K562 (cell line): ENCODE measurements around the gene NKAPL. TPM values are rescaled to one million over a fixed set of nuclear protein-coding genes. Genes with fewer than 3 reads are reported as not detected.
A peak's percentile ranks its signal among the peaks of the same experiment; 100 is the strongest.

ENCODE experiments used
- SIN3B ChIP-seq: fragments of 450-650 bp; IDR thresholded peaks from 2 replicates; pipeline ENCODE4 v1.6.1; 2017; ENCODE audit warnings: low read depth, mild to moderate bottlenecking, moderate library complexity
- polyA plus RNA-seq, 8 experiments: library from polyadenylated mRNA; depleted of rRNA in 4 of 8; stranded (reverse) in 5 of 8; unstranded in 3 of 8; fragments of >200 nt; fragmentation: Nextera tagmentation in 2 of 8; fragmentation: Illumina TruSeq in 1 of 8; extraction: Ambion mirVana in 2 of 8; extraction: Trizol in 1 of 8; gene quantifications; 2 replicates each; pipeline versions ENCODE4 v1.2.1 to v1.2.3, GENCODE V29; 2011 to 2014; ENCODE audit warnings: inconsistent platforms in 1 of 8, missing spikeins in 1 of 8
- total RNA-seq, 7 experiments: library from RNA; depleted of rRNA in 6 of 7; stranded (reverse); fragments of >200 nt in 6 of 7; fragmentation: Illumina TruSeq in 2 of 7; extraction: Trizol in 2 of 7; gene quantifications; 2 replicates each; pipeline versions ENCODE4 v1.2.1 to v1.2.3, GENCODE V29; 2011 to 2021; ENCODE audit warnings: low replicate concordance in 1 of 7
- TF ChIP-seq, protein P1 (sequence below): sonication (generic); formaldehyde crosslinking; IDR thresholded peaks from 2 replicates; pipeline ENCODE4 v1.8.1; 2023; ENCODE audit warnings: mild to moderate bottlenecking, missing genetic modification reagents
- TF ChIP-seq, protein P2 (sequence below), 2 experiments: fragments of 150-350 bp in 1 of 2; IDR thresholded peaks; 2 replicates each; pipeline ENCODE4 v1.6.1; 2012 to 2016; ENCODE audit warnings: low read depth in 2 of 2, low read length in 2 of 2, mild to moderate bottlenecking in 1 of 2, moderate library complexity in 1 of 2
- TF ChIP-seq, protein P3 (sequence below): fragments of 450-650 bp; IDR thresholded peaks from 2 replicates; pipeline ENCODE4 v1.7.0; 2016; ENCODE audit warnings: borderline replicate concordance
- TF ChIP-seq, protein P4 (sequence below), 2 experiments: fragments of 450-650 bp; IDR thresholded peaks; 2 replicates each; pipeline ENCODE4 v1.6.1; 2018; ENCODE audit warnings: mild to moderate bottlenecking in 2 of 2, low read depth in 1 of 2; ENCODE audit not compliant: partially characterized antibody in 2 of 2

The NKAPL gene
- total and polyA plus RNA-seq, 9 of the 15 experiments (the other 6 are each of a cell fraction or from before 2014, with no cell fraction given): not detected

DNA sequence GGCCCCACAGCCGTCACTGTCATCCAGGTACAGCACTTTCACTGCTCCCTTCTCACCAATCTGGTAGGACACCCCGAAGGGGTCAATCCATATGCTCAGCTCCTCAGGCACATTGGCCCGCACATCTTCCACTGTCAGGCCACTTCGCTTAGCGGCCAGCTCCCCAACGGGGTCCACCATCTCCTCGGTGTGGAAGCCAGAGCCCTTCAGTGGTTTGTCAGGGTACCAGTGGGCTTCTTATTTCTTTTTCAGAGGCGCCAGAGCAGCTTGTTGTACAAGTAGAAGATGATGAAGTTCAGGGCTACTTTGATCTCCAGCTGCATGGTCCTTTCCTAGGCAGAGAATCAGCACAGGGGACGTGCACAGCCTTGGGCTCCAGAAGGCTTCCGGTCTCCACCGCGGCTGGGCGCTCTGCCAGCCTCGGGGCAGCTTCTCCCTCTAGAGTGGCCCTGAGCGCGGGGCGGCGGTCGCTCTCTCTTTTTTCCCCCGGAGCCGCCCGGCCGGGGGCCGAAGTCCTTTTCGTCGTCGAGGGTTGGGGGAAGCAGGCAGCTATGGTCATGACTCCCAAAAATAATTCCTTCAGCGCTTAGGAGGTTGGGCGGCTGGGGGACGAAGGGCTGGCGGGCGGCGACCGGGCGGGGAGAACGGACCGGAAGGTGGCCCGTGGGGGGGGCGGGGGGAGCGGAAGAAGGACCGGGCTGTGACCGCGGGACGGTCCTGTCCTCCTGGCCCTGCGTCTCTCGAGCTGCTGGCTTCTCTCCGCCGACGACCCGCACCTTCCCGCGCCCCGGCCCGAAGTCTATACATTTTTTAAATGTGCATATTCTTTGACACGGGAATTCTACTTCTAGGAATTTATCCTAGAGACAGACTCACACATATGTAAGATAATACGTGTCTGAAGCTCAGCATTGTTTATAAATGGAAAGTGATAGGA lies 40.5 kb upstream of the NKAPL start (continued):
- TF ChIP-seq, protein P1, sequence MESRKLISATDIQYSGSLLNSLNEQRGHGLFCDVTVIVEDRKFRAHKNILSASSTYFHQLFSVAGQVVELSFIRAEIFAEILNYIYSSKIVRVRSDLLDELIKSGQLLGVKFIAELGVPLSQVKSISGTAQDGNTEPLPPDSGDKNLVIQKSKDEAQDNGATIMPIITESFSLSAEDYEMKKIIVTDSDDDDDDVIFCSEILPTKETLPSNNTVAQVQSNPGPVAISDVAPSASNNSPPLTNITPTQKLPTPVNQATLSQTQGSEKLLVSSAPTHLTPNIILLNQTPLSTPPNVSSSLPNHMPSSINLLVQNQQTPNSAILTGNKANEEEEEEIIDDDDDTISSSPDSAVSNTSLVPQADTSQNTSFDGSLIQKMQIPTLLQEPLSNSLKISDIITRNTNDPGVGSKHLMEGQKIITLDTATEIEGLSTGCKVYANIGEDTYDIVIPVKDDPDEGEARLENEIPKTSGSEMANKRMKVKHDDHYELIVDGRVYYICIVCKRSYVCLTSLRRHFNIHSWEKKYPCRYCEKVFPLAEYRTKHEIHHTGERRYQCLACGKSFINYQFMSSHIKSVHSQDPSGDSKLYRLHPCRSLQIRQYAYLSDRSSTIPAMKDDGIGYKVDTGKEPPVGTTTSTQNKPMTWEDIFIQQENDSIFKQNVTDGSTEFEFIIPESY (CRISPR knock-in tag): no peak
- TF ChIP-seq SIN3B: no peak
- TF ChIP-seq, protein P2, sequence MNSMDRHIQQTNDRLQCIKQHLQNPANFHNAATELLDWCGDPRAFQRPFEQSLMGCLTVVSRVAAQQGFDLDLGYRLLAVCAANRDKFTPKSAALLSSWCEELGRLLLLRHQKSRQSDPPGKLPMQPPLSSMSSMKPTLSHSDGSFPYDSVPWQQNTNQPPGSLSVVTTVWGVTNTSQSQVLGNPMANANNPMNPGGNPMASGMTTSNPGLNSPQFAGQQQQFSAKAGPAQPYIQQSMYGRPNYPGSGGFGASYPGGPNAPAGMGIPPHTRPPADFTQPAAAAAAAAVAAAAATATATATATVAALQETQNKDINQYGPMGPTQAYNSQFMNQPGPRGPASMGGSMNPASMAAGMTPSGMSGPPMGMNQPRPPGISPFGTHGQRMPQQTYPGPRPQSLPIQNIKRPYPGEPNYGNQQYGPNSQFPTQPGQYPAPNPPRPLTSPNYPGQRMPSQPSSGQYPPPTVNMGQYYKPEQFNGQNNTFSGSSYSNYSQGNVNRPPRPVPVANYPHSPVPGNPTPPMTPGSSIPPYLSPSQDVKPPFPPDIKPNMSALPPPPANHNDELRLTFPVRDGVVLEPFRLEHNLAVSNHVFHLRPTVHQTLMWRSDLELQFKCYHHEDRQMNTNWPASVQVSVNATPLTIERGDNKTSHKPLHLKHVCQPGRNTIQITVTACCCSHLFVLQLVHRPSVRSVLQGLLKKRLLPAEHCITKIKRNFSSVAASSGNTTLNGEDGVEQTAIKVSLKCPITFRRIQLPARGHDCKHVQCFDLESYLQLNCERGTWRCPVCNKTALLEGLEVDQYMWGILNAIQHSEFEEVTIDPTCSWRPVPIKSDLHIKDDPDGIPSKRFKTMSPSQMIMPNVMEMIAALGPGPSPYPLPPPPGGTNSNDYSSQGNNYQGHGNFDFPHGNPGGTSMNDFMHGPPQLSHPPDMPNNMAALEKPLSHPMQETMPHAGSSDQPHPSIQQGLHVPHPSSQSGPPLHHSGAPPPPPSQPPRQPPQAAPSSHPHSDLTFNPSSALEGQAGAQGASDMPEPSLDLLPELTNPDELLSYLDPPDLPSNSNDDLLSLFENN (IDR thresholded peaks at IDR 0.05; ENCODE audit: low read depth in 2 of 2, low read length in 2 of 2): no peak
- TF ChIP-seq, protein P3, sequence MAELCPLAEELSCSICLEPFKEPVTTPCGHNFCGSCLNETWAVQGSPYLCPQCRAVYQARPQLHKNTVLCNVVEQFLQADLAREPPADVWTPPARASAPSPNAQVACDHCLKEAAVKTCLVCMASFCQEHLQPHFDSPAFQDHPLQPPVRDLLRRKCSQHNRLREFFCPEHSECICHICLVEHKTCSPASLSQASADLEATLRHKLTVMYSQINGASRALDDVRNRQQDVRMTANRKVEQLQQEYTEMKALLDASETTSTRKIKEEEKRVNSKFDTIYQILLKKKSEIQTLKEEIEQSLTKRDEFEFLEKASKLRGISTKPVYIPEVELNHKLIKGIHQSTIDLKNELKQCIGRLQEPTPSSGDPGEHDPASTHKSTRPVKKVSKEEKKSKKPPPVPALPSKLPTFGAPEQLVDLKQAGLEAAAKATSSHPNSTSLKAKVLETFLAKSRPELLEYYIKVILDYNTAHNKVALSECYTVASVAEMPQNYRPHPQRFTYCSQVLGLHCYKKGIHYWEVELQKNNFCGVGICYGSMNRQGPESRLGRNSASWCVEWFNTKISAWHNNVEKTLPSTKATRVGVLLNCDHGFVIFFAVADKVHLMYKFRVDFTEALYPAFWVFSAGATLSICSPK: no peak
- TF ChIP-seq, protein P4, sequence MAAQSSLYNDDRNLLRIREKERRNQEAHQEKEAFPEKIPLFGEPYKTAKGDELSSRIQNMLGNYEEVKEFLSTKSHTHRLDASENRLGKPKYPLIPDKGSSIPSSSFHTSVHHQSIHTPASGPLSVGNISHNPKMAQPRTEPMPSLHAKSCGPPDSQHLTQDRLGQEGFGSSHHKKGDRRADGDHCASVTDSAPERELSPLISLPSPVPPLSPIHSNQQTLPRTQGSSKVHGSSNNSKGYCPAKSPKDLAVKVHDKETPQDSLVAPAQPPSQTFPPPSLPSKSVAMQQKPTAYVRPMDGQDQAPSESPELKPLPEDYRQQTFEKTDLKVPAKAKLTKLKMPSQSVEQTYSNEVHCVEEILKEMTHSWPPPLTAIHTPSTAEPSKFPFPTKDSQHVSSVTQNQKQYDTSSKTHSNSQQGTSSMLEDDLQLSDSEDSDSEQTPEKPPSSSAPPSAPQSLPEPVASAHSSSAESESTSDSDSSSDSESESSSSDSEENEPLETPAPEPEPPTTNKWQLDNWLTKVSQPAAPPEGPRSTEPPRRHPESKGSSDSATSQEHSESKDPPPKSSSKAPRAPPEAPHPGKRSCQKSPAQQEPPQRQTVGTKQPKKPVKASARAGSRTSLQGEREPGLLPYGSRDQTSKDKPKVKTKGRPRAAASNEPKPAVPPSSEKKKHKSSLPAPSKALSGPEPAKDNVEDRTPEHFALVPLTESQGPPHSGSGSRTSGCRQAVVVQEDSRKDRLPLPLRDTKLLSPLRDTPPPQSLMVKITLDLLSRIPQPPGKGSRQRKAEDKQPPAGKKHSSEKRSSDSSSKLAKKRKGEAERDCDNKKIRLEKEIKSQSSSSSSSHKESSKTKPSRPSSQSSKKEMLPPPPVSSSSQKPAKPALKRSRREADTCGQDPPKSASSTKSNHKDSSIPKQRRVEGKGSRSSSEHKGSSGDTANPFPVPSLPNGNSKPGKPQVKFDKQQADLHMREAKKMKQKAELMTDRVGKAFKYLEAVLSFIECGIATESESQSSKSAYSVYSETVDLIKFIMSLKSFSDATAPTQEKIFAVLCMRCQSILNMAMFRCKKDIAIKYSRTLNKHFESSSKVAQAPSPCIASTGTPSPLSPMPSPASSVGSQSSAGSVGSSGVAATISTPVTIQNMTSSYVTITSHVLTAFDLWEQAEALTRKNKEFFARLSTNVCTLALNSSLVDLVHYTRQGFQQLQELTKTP (IDR thresholded peaks at IDR 0.05; ENCODE audit: low read depth in 1 of 2, partially characterized antibody in 2 of 2): peak in 1 of 2 experiments; percentile 14
